Measurements from ENCODE around the gene ASCL1.

The ASCL1 gene

GRCh38 chr12:102953221-102953620 is 4.3 kb upstream of the ASCL1 start:
- DNase-seq = no peak

GRCh38 chr12:102954134-102954533 is 3.3 kb upstream of the ASCL1 start:
- DNase-seq = no peak

GRCh38 chr12:102955926-102956737 is 1.3 kb upstream of the ASCL1 start:
- DNase-seq = no peak

DNA sequence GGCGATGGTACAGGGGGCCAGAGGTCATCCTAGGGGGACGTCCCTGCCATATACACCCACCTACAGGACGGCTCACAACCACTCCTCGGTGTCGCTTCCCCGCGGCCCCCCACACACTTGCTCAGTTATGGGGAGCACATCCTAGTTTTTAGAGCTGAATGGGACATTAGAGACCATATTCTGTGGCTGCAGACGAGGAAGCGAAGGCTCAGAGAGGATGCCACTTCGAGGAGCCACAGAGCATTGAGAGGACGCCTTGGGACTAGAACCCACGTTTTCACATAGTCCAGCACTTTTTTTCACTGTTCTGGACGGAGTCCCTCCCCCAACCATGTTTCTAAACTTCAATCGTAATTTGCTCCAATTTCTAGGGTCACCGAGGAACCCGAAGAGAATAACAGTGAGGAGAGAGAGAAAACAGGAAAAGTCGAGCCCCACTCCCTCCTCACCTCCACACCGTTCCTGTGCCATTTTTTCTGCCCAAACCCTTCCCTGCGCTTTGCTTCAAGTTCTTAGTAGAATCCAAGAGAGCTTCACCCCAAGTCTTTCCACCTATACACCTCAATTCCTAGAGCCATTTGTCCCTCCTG is 641 bp upstream of the ASCL1 start:
- DNase-seq = no peak

GRCh38 chr12:102958073-102958829 is 777 bp downstream of the ASCL1 start:
- peak in 1 of 2 donors; percentile 38 for DNase-seq

DNA sequence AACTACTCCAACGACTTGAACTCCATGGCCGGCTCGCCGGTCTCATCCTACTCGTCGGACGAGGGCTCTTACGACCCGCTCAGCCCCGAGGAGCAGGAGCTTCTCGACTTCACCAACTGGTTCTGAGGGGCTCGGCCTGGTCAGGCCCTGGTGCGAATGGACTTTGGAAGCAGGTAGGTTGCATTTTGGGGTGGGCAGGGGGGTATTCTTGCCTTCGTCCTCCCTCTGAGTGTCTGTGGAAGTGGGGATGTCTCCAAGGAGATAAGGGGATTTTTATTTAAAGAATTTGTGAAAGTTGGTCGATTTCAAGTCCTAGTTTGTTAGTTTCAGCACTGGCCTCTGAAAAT is 1.3 kb downstream of the ASCL1 start:
- no peak for DNase-seq

GRCh38 chr12:102959391-102959790 is 1.9 kb downstream of the ASCL1 start:
- DNase-seq = no peak

DNA sequence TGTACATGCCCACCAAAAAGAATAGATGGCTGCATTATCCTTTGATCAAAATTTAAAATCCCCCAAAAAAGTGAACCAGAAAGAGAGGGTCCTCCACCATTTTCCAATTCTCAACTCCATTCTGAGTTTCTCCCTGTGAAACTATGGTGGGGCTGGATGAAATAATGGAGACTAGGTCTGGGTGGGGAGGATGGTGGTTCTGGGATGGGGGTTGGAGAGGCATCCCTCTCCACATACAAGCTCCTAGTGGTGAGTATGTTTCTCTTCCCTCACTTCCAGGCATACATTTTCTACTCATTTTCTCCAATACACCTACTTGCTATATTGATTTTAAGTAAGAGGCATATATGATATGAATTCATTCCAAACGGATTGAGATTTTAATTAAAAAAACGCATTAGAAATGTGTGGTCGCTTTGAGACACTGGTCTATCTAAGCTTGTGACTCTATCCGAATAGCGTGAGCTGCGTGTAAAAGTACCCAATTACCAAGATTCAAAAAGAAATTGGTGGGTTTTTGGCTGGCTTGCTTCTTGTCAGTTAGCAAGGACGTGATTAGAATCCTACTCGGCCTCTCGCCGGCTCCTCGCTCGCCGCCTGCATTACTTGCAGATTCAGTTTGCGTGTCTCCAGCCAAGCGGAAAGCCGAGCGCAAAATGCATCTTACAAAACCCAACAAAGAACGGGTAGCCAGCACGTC is 3.4 kb downstream of the ASCL1 start:
- DNase-seq = no peak

DNA sequence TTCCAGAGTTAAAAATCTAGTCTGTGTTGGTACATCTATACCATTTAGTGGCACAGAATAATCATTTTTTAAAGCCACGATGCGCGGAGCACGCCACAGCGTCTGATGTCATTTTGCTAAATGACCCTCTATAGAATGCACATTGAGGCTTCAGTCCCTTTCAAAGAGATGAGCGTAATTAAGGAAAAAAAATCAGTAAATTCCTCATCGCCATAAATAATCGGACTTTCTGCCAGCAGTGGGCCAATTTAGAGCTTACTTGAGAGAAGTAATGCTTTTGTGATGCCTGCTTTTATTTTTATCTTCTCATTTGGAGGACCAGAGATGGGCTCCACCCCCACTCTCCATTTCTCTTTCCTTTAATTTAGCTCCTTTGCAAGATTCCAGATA is 4.0 kb downstream of the ASCL1 start:
- no peak for DNase-seq

GRCh38 chr12:102962532-102962931 is 5.1 kb downstream of the ASCL1 start:
- DNase-seq = no peak

GRCh38 chr12:102962986-102963385 is 5.5 kb downstream of the ASCL1 start:
- DNase-seq = no peak

DNA sequence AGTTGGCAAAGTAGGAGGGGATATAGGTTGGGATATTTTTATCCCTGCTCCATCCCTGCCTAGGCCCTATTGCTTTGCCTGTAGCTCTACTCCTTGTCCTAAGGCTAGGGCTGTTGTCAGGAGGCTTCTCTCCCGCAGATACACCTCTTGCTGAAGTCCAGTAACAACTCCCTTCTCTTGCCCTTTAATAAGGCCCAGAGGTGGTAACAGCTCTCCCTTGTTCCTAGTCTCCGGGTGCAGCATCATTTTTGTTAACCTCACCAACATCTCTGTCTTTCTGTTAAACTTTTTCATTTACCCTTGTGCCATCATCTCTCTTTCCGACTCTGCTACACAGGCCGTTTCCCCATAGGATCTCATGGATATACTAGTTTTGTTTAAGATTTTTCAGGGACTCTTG is 6.3 kb downstream of the ASCL1 start:
- DNase-seq = no peak

DNA sequence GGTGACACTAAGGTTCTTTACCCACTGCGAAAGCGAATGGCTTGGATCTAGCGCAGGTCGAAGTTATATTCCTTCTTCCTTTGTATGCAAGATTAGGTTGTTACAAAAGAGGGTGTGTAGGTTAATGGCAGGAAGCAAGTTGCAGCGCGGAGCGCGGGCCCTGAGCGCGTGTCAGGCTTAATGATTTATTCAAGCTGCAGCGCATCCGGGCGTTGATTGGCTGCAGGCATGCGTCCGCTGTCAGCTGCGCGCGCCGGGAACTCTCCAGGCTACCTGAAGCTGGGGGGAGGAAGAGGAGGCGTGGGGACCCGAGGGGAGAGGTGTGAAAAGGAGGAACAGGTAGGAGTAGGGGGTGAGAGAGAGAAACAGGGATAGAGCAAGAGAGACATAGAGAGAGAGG is 7.4 kb downstream of the ASCL1 start:
- DNase-seq = peak in 1 of 2 donors; percentile 37

DNA sequence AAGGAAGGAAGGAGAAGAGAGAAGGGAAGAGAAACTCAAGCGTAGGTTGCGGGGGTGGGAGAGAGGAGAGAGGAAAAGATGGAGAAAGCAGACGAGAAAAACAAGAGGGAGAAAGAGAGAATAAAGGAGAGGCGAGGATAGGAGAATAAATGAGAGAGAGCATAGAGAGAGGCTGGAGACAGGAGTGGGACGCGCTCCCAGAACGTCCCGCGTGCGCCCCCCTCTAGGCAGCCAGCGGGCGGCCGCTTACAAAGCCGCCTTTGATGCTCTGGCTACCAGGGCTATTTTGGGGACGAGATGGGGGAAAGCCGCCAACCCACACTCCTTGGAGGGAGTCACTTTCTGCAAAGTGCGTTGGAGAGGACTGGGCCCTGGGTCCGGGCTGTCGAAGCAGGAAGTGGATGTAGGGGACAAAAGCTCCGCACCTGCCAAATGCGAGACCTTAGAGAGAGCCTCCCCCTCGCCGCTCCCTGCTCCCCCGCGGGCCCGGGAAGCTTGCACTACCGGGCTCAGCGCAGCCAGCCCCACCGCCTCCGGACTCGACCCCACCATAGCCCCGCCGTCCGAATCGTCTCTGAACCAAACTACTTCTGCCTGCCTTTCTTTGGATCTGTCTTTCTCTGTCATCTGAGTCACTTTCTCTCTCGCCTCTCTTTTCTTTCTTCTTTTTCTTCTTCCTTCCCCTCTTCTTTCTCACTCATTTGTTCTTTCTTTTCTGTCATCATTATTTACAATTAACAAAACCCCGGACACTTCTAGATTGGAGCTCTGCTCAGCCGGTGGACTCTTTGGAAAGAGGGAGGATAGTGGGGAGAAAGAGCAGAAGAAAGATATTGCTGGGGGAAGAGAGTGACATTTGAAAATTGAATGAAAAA is 8.0 kb downstream of the ASCL1 start:
- DNase-seq = no peak

- no peak for DNase-seq
Observed at GRCh38 chr12:102966200-102966863, 8.9 kb downstream of the ASCL1 start.

DNA sequence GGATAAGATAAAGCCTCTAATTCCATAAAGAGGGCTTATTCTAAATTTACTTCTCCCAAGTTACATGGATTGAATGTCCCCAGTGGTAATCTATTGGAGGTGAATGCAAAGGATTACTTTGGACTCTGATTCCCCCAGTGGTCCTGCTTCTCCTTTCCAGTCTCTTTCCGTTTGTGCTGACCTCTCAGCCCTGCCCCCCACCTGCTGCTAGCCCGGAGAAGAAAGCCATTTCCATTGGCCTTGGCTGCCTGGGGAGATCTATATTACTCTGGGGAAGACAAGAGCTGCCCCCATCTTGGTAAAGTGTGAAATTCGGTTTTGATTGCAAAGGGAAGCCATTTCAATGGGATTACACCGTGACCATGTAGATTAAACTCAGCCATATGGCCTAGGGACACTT is 13.3 kb downstream of the ASCL1 start:
- DNase-seq = no peak

- DNase-seq = no peak
Observed at GRCh38 chr12:102971227-102971626, 13.8 kb downstream of the ASCL1 start.

DNA sequence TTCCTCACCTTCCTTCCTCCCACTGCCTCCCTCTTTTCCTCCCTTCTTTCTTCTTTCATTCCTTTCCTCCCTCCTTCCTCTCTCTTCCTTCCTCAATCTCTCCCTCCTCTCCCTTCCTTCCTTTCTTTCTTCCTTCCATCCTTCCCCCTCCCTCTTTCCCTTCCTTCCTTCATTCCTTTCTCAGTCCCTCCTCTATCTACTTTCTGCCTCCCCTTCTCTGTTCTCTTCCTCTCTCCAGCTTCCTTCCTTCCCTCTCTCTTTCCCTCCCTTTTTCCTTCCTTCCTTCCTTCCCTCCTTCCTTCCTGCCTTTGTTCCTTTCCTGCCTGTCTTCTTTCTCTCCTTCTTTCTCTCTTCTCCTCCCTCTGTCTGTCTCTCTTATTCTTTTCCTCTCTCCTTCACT is 16.1 kb downstream of the ASCL1 start:
- DNase-seq = no peak

DNA sequence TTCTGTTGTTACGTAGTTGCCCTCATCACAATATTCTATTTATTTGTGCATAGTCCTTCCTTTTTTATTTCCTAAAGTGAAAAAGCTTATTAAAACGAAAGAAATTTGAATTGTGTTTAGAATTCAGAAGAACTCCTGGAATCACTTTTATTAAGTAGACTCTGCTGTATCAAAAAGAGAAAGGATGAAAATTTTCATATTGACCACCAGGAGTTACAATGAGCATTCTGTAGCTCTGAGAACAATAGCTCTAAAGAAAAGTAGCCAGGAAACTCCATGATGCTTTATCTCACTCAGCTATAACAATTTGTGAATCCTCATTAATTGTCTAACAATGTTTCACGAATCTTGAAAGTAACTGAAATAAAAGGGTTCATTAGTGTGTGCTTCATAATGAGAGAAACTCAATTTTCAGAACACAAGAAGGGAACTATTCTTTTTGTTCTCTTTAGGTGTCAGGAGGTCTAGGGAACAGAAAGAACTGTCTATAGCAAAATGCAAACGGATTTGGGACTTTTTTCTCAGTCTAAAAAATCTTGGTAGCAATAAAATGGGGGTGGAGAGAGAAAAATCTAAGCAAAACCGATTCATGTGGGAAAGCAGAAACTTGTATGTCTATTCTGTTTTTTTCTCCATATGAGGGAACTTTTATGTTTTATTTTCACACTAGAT is 19.3 kb downstream of the ASCL1 start:
- no peak for DNase-seq

DNA sequence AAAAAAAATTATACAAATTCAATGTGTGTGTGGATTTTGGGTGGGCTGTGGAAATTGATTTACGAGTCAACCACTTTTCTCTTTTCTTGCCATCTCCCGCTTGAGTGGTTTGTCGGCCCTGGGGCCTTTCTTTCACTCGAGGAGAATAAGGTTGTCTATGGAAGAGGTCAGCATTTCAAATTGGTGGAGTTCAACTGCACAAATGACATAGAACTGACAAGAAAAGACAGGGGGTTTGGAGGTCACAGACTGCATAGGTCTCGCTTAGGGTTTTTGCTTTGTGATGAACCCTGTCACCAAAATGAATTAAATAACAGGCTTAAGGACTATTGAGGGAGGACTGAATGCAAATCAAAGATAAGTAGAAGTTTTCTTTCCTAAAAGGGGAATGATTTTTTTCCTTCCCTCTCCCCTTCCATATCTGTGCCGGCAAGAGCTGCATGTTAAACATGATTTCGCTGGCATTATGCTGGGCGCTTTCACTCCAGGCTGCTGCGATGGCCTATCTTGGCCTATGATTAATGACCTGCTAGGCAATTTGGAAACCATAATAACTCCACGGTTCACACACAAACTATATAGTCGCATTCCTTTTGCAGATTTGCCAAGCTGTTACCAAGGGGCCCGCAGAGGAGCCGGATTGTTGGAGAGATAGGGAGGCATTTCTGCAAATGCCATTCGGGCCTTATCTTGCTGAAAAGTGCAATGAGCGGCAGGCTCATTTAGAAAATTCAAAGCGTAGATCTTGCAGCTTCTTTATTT is 20.7 kb downstream of the ASCL1 start:
- DNase-seq = no peak

- no peak for DNase-seq
Observed at GRCh38 chr12:102980350-102980749, 22.9 kb downstream of the ASCL1 start.
